HCT116 (cell line): ENCODE results near the gene PRPF18.

Experiments used
- EZH2 ChIP-seq: fragments of 200-600 bp; sonication (generic); IDR thresholded peaks from 2 replicates; pipeline ENCODE4 v1.6.1; 2017; ENCODE audit warnings: antibody characterized with exemption, mixed run types
- EZH2phosphoT487 ChIP-seq: fragments of 200-600 bp; IDR thresholded peaks from 2 replicates; pipeline ENCODE4 v1.6.1; 2018; ENCODE audit warnings: antibody characterized with exemption, borderline replicate concordance
- MAX ChIP-seq: IDR thresholded peaks from 2 replicates; pipeline ENCODE4 v1.6.1; 2012
- POLR2AphosphoS5 ChIP-seq: IDR thresholded peaks from 2 replicates; pipeline ENCODE4 v1.6.1; 2011; ENCODE audit warnings: mild to moderate bottlenecking, low read depth, low read length, moderate library complexity
- SP1 ChIP-seq: IDR thresholded peaks from 2 replicates; pipeline ENCODE4 v1.6.1; 2012; ENCODE audit warnings: low read depth
- ZFX ChIP-seq: fragments of 450-650 bp; IDR thresholded peaks from 2 replicates; pipeline ENCODE4 v1.6.1; 2017
- ZNF274 ChIP-seq: fragments of 200-500 bp; sonication (Bioruptor generic); IDR thresholded peaks from 2 replicates; pipeline ENCODE4 v1.6.1; 2014; ENCODE audit warnings: mild to moderate bottlenecking, low read depth, low read length, inconsistent platforms

GRCh38 chr10:13590886-13591285 is 4.1 kb downstream of the PRPF18 start:
- TF ChIP-seq POLR2AphosphoS5, result no peak
- no peak for TF ChIP-seq SP1
- no peak for TF ChIP-seq ZNF274
- no peak for TF ChIP-seq MAX
- TF ChIP-seq EZH2, result no peak
- no peak for TF ChIP-seq EZH2phosphoT487
- no peak for TF ChIP-seq ZFX
